HG03064 (cell line): ENCODE measurements around the gene SCFD2.
"Not testable (repeated sequence)": the region's sequence is repeated elsewhere in the genome, so short reads cannot be mapped to it uniquely, and the experiment has no call there.

Experiments
- ATAC-seq: cut with Tn5 transposase; IDR thresholded peaks from one replicate; pipeline ENCODE4 v1.9.1; 2021; ENCODE audit warnings: low read depth; ENCODE audit not compliant: unreplicated experiment

The SCFD2 gene

DNA sequence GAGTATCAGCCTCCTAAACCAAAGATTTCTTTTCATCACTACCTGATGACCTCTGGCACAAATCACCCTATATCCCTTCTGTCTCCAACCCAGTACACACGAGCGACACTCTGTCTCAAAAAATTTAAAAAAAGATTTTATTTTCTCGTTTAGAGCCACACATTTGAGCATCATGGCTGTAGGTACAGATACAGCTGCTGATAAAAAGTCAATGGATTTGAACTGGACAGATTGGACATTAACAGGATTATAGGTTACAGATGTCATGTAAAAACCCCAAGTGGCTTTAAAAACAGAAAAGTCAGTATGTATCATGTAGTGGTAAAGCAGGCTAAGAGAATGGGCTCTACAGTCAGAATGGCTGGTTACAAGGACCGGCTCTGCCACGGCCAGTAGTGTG, 171.1 kb downstream of the SCFD2 start:
- no peak for ATAC-seq

GRCh38 chr4:53193111-53193510, 172.8 kb downstream of the SCFD2 start:
- no peak for ATAC-seq

DNA sequence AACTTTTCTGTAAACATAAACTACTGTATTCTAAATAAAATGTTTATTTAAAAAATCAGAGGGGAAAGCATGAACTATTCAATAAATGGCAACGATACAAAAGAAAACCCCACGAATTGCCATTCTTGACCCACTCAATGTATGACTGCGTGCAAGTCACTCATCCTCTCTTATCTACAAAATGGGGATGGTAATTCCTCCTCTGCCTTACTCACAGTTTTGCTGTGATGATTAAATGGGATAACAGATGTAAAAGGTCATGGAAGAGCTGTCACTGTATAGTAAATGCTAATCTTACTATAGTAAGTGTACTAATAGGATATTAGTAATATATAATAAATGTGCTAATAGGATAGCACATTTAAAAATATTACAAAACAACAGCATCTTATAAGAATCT, 173.4 kb downstream of the SCFD2 start:
- no peak for ATAC-seq

GRCh38 chr4:53191997-53192396, 173.9 kb downstream of the SCFD2 start:
- no peak for ATAC-seq

GRCh38 chr4:53189011-53189410, 176.8 kb downstream of the SCFD2 start:
- no peak for ATAC-seq

GRCh38 chr4:53186714-53187358, 179.0 kb downstream of the SCFD2 start:
- no peak for ATAC-seq

DNA sequence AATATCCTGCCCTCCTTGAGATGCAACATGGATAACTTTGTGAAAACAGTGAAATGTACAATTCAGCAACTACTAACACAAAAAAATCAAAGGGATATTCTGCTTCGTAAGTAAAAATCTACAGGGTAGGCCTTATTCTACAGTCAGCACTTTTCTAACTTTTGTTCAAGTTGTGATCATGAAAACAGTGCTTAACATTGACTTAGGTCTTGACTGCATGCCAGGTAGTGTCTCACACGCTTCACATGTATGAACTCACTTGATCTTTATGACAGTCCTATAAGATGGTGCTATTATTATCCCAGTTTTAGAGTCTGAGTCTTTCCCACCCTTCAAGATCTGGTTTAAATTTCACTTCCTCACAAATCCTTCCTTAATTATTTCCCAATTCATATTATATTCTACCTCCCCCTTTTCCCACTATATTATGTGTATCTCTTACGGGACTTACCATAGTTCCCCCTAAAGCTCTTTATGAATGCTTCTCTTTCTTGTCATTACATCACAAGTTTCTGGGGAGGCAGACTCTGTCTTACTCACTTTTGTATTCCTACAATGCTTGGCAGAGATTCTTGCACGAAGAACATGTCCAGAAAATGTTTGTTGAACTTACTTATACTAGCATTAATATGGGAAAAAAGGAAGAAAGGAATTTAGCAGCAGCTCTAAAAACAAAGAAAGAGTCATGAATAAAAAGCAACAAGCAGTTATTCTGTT, 179.8 kb downstream of the SCFD2 start:
- ATAC-seq, result no peak

DNA sequence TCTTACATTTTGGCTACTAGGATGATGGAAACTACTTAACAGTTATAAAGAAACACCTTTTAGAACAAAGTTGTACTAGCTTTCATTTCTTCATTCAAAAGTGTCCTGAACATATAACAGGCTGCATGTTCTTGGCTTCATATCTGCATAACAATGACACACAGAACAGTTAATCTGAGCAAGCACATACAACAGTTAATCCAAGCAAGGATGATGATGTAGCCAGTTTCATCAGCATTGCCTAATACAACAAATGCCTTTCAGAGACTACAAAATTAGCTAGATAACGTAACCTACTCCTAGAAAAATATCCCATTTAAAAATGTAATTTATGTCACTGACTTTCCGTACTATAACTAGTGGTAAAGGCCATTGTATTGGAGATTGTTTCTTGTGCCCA, 182.1 kb downstream of the SCFD2 start:
- no peak for ATAC-seq

GRCh38 chr4:53177751-53178150, 188.1 kb downstream of the SCFD2 start:
- not testable (repeated sequence) for ATAC-seq

GRCh38 chr4:53175640-53176039, 190.2 kb downstream of the SCFD2 start:
- ATAC-seq, result no peak

- ATAC-seq, result no peak
Observed at GRCh38 chr4:53174823-53175222, 191.0 kb downstream of the SCFD2 start.

GRCh38 chr4:53173576-53173975, 192.3 kb downstream of the SCFD2 start:
- no peak for ATAC-seq

DNA sequence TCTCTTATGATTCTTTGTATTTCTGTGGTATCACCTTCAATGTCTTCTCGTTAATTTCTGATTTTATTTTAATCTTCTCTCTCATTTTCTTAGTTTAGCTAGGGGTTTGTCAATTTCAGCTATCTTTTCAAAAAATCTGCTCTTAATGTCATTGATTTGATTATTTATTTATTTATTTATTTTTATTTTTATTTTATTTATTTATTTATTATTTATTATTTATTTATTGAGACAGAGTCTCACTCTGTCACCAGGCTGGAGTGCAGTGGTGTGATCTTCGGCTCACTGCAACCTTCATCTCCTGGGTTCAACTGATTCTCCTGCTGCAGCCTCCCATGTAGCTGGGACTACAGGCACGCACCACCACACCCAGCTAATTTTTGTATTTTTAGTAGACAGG, 194.1 kb downstream of the SCFD2 start:
- ATAC-seq, result no peak

GRCh38 chr4:53169695-53170617, 195.9 kb downstream of the SCFD2 start:
- ATAC-seq, result no peak

DNA sequence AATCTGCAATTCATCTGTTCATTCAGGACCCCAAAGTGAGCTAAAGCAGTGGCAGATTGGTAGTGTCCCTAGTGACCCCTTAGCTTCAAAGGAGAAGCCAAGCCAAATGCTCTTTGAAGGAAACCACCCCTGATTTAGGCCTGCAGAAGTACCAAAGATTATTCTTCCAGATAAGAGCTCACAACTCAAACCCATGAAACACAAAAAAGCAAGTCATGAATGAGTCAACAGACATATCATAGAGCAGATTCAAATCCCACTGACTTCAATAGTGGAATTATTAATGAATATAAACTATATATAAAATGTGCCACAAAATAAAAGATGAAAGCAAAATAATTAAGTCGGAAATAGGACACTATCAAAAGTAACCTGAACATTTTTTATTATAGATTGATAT, 197.6 kb downstream of the SCFD2 start:
- ATAC-seq, result no peak

- no peak for ATAC-seq
Observed at GRCh38 chr4:53162969-53163368, 202.9 kb downstream of the SCFD2 start.

DNA sequence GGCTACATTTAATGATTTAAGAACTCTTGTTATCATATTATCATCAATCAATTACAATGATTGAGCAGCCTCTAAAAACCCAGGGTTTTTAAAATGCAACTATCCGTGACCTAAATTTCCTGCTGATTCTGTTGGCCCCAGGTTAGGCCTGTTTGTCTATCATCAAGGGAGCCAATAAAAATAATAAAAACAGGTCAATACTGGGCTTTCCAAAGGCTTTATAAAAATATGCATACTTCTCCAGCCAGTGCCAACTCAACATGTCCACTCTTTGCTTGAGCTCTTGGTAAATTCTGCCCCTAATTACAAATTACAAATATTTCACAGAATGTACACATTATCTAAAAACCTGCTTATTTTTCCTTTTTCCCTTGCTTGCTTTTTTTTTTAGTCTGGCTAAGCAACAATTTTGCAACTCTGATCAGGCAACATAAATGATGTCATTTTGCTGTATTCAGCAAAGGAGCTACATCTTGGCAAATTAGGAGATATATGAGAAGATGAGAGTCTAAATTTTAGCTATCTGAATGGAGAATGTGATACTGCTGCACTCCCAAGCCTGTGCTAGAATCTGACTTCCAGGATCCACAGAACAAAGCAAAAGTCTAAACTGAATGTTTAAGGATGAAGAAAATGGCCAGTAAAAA, 204.0 kb downstream of the SCFD2 start:
- ATAC-seq, result no peak

DNA sequence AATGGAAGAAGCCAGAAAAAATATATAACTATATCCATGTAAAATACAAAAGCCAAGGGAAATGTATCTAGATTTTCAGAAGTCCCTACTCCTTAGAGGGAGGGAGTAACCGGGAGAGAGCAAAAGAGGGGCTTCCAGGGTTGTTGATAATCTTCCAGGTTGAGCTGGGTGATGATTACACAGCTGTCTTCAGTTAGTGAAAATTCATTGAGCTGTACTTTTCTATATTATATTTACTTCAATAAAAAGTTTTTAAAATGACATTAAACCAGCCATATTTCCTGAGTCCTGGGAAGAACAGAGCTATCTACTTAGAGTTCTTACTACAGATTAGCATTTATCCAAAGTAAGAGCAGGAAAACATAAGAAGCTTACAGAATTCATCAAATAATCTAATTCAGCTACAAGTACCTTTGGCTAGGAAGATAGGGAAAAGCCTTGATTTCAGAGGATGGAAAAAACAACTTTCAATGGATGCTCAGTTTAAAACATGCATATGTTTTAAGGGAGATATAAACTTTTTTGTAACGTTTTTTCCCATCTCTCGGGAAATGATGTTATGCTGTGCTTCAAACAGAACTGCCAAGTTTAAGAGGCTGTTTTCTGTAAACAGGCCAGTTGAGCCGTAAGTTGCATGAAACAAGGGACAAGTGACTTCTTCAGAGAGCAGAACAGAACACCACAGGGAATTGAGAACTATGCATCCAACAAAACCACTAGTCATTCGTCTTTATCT, 204.6 kb downstream of the SCFD2 start:
- no peak for ATAC-seq

DNA sequence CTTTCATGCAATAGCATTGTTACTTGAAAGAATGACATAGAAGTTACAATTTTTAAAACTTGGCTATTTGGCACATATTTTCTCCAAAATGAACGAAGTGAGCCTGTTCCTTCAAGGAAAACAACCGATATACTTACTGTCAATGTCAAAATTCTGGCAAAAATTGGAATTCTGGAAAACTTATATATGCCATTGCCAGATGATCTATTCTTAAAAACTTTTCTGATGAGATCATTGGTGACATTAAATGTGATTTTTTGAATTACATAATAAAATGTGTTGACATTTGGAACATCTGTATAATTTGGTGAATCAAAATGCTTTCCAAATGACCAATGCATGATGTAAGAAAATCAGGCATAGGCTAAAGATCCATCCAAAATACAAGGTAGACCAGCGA, 209.0 kb downstream of the SCFD2 start:
- no peak for ATAC-seq

GRCh38 chr4:53152467-53152866, 213.4 kb downstream of the SCFD2 start:
- ATAC-seq, result no peak
